ENCODE measurements around the gene RABGAP1L. TPM values are rescaled to one million over a fixed set of nuclear protein-coding genes. Genes with fewer than 3 reads are reported as not detected.
"Not testable (repeated sequence)": the region's sequence is repeated elsewhere in the genome, so short reads cannot be mapped to it uniquely, and the experiment has no call there.

RABGAP1L gene
- total RNA-seq, 1 donor from 2014 or later, result 69.4 TPM

DNA sequence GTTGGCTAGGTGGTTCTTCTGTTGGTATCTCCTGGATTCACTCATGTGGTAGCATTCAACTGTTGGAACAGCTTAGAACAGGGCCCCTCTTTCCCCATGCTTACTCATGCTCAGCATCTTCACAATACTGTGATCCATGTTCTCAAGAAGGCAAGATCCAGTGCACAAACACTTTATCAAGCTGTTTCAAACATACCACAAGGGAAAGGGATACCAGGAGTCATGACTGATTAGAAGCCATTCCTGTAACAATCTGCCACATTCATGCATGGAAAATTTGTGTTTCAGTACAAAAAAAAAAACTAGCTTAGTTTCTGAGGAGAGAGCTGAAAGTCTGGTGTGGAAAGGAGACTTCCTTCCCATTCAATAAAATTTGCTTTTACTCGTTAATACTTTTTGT is 670.7 kb downstream of the RABGAP1L start:
- intact Hi-C loops (cut with micrococcal nuclease), result no loop called here

DNA sequence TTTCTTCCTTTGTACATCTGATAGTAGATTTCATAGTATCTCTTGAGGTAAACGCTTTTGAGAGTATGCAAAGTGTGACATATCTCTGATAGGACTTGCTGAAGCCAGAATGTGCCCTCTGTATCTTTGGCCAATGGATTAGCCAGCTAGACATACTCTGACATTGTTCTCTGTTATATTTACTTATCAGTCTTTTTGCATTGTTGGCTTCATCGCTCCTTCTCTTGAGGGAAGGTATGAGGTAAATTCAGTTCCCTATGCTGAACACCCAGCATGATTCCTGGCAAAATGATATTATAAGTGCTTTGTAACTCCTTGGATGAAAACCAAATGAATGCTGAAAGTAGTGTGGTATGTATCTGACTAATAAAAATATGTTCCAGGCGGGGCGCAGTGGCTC is 677.2 kb downstream of the RABGAP1L start:
- intact Hi-C loops (cut with micrococcal nuclease), result no loop called here

DNA sequence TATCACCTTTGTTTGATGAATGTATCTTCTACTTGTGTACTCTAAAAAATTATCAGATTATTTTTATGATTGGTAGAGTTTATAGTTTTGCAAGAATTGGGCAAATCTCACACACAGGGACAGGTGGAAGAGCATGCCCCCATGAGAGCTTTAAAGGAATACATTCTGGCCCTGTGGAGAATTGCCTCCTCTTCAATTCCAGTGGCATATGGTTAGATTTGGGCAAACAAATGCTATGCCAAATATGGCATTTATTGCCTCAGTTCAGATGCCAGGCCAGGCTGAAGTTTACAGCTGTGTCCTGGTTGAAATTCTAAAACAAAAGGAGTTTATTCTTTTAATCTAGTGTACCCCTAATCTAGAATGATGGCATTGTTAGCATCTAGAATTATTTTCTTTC is 678.1 kb downstream of the RABGAP1L start:
- intact Hi-C loops (cut with micrococcal nuclease), result no loop called here

DNA sequence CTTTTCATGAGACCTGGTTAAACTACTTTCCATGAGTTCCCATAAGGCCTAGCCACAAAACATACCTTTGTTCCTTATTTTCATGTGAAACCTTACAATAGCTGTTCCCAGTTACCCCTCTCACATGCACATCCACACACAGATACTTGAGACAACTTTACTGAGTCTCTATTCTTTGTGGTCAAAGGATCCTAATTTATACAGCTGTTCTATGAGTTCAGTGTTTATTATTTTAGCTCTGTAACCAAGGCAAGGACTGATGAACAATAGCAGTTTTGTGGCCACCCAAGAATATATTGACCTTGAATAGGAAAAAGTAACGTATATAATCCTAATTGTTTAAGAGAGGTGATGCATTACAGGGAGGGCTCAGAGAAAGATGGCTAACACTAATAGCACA is 679.9 kb downstream of the RABGAP1L start:
- intact Hi-C loops (cut with micrococcal nuclease), result no loop called here

DNA sequence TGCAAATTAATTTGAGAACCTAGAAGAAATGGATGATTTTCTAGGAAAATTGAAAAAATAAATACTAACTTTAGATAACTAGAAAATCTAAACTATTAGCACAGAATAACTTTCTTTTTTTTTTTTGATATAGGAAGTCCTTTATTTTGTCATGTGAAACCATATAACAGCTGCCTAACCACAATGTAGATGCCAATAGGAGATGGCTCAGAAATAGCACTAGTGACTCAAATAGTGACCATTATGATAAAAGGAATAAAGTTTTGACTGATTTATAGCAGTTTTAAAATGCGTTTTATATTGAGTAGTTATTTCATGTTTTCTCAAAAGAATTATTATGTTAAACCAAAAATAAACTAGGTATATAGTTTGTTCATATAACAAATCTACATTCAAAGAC is 682.4 kb downstream of the RABGAP1L start:
- intact Hi-C loops (cut with micrococcal nuclease), result no loop called here

DNA sequence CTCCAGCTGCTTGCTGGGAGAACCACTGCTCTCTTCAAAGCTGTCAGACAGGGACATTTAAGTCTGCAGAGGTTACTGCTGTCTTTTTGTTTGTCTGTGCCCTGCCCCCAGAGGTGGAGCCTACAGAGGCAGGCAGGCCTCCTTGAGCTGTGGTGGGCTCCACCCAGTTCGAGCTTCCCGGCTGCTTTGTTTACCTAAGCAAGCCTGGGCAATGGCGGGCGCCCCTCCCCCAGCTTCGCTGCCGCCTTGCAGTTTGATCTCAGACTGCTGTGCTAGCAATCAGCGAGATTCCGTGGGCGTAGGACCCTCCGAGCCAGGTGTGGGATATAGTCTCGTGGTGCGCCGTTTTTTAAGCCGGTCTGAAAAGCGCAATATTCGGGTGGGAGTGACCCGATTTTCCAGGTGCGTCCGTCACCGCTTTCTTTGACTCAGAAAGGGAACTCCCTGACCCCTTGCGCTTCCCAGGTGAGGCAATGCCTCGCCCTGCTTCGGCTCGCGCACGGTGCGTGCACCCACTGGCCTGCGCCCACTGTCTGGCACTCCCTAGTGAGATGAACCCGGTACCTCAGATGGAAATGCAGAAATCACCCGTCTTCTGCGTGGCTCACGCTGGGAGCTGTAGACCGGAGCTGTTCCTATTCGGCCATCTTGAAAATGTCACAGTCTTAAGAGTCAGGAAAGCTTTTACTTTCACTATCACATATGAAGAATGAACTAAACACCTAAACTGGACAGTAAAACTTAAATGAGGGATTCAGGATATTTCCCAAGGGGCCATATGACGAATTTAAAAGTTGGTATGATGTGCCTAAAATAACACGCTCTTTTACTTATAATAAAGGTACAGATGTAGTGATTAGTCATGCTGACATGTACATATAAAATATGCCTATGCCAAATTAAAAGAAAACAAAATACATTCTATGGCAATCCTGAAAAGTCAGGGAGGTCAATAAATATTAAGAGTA is 689.6 kb downstream of the RABGAP1L start:
- intact Hi-C loops (cut with micrococcal nuclease), result not testable (repeated sequence)

DNA sequence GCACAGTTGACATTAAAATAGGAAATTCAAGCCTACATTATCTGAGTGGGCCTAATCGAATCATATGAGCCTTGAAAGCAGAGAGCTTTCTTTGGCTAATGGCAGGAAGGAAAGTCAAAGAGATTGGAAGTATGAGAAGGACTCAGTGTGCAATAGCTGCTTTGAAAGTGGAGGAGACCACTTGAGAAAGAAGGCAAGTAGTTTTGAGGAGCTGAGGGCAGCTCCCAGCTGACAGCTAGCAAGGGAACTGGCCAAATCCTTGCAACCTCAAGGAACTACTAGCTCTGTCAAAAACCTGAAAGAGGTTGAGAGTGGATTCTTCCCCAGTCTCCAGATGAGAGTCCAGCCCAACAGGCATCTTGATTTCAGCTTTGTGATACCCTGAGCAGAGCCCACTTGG is 691.4 kb downstream of the RABGAP1L start:
- intact Hi-C loops (cut with micrococcal nuclease), result no loop called here

DNA sequence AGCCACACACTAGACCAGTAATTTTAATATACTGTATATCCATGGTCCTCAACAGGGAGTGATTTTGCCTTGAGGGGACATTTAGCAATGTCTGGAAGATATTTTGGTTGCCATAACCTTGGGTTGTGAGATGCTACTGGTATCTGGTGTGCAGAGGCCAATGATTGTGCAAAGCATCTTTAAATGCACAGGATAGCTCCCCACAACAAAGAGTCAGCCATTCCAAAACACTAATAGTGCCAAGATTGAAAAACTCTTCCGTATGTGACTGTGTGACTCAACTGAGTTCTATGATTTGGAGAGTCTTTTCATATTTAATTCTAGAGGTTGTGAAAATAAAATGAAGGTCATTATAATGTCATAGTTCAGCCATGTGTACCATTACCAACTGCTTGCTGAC is 699.0 kb downstream of the RABGAP1L start:
- intact Hi-C loops (cut with micrococcal nuclease), result no loop called here

DNA sequence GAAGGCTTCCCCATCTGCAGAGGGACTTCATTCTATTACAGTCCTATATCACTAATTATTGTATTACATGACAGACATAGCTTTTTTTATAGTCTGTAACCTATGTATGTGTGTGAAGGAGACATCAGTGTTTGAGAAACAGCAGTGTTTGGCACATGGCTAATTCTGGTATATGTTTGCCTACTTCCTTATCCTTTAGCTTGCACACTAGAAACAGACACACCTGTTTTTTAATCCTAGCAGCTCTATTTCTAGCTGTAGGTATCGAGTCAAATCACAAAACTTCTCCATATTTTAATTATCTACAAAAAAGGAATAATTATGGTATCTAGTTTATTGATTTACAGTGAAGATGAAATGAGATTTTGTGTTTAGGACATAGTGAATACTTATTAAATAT is 711.0 kb downstream of the RABGAP1L start:
- intact Hi-C loops (cut with micrococcal nuclease), result no loop called here

DNA sequence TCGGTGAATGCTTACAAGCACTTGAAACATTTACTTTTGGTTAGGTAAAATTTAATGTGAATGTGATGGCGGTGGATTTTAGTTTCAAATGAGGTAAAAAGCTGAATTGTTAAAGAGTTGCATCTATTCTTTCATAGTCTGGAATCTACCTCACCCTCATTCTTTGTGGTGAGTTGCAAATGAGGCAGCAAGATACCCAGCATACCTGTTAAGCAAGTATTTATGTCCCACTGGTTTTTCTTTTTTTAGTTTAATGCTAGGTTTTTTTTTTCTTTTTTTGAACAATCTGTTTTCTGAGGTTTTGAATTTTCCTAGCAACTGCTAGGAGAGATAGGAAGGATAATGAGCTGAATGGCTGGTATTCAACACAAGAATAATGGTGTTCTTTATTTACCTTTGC is 712.6 kb downstream of the RABGAP1L start:
- intact Hi-C loops (cut with micrococcal nuclease), result no loop called here

DNA sequence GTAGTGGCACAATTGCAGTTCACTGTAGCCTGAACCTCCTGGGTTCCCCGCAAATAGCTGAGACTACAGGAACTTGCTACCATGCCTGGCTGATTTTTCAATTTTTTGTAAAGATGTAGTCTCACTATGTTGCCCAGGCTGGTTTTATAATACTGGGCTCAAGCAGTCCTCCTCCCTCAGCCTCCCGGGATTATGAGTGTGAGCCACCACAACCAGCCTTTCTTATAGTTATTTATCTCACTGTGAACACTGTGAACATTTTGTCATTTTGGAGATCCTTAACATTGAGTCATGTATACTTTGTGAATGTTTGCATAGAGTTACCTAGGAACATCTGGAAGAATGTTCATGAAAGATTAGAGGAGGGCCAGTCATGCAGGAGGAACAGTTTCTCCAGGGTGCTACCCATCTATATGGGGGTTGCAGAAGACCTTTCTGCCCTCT is 713.3 kb downstream of the RABGAP1L start:
- intact Hi-C loops (cut with micrococcal nuclease), result no loop called here

DNA sequence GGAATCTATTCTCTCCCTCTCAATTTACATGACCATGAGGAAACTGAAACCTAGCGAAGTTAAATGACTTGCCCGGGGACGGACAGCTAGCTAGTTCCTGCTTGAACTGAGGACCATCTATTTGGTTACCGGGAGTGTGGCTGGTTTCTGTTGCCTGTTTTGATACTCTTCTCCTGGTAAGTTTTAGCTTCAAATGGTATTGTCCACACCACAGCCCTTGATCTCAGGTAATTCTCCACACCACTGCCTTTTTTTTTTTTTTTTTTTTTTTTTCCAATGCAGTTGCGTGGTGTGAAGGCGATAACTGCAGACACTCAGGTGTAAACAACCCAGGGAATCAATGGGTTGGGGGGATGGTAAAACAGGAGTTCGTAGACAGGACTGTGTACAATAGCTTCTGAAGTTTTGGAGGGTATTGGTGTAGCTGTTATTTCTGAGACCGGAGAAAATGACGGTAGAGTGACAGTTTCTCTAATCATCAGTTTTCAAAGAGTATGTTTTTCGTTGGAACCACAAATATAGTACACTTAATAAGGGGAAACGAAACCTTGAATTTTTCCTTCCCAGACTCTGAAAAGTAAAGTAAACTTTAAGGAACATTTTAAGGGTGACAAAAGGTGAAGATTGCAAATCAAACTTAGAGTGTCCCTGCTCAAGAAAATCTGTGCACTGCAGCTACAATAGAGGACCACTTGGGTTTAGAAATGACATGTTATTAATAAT is 715.2 kb downstream of the RABGAP1L start:
- intact Hi-C loops (cut with micrococcal nuclease), result loop anchor here (5.0 kb wide), 1 partner anchor 102 kb away; no protein-coding TSS in a partner anchor

DNA sequence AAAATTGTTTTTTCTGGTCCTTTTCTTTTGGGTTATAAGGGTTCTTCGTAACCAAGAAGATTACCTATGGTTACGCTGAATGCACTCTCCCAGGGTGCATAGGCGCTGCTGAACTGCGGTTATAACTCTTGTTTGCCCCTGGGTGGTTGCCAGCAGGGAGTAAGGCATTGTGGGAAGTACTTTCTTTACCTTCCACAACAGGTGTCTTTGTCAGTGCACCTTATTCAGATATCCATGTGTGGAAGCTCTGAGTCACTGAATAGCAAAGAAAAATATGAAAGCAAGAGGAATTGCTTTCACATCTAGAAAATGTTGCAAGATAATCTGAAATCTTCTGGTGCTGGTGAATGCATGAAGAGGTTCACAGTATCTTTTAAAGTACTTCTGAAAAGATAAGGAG is 716.0 kb downstream of the RABGAP1L start:
- intact Hi-C loops (cut with micrococcal nuclease), result loop anchor here (5.0 kb wide), 1 partner anchor 103 kb away; no protein-coding TSS in a partner anchor

DNA sequence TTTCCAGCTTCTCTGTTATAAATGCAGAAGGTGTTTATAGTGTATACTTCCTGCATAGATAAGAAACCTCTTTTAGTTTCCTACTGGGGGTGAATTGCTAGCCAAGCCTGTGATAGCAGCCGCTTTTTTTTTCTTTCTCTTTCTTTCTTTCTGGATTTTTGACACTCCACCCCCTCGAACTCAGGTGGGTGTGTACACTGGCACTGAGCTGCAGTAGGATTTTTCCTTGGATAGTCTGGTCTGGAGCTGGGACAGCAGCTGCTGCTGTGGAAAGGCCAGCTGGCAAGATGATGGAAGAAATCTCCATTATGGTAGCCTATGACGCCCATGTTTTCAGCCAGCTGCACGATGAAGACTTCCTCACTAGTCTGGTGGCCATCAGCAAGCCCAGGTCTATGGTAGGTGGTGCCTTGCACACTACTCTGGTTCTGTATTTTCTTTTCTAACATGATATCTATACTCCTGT is 717.9 kb downstream of the RABGAP1L start:
- intact Hi-C loops (cut with micrococcal nuclease), result loop anchor here (5.0 kb wide), 1 partner anchor 105 kb away; no protein-coding TSS in a partner anchor

DNA sequence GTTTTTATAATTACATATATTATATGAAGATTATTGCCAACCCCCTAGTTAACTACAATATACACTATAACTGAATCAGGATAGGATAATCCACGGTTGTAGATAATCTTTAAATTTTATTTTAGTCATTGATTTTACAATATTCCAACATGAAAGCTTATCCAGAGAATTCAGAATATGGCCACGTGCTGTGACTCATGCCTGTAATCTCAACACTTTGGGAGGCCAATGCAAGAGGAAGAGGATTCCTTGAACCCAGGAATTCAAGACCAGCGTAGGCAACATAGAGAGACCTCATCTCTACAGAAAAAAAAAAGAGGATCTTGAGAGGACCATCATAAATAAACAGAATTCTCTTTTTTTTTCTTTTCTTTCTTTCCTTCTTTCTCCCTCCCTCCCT is 720.9 kb downstream of the RABGAP1L start:
- intact Hi-C loops (cut with micrococcal nuclease), result no loop called here

DNA sequence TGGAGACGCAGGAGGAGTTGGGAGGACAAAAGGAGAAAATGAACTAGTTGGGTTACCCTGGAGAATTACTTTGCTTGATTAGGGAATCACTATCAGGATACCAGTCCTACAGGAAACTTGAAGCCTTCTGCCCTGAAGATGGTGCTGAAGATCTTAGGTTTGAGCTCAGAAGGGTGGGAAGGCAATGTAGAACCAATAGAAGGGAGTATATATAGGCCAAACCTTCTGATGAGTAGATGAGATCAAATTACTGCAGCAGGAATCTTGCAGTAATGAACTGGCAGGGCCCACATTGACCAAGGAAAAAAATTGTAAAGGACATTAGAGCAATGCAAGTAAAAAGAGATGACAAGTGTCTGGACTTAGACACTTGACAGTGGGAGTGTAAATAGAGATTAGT is 724.1 kb downstream of the RABGAP1L start:
- intact Hi-C loops (cut with micrococcal nuclease), result loop anchor here (1.0 to 2.0 kb wide), 2 partner anchors 100 to 107 kb away; no protein-coding TSS in a partner anchor

DNA sequence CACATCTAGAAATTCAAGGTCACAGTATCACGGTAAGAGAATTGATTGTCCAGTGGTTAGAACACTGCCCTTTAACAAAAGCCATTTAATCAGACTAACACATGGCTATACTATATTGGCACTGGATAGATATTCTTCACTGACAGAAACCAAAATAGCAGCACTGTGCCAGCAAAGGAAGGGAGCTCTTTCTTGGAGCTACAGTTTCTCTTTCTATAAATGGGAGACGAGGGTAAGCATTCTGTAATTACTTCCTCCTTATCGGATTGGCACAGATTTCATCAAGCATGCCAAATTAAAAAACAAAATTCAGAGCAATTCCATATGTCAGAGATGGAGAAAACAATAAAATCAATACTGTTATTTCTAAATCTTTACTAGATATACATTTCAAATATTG is 724.7 kb downstream of the RABGAP1L start:
- intact Hi-C loops (cut with micrococcal nuclease), result no loop called here

DNA sequence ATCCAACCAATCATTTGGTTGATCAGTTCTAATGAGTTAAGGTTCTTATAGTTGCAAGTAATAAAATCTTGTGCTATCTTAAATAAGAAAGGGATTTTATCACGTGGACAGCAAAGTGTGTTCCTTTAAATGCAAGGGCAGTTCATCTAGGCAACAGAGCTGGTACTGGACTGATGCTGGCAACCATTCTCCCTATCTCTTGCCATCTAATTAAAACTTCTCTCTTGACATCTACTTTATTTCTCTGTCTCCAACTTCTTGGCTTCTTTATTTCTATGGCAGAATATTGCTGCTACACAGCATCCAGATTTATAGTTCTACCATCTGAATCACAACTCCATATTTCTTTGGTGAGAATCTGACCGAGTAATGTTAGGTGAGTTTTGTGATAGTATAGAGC is 725.2 kb downstream of the RABGAP1L start:
- intact Hi-C loops (cut with micrococcal nuclease), result no loop called here

DNA sequence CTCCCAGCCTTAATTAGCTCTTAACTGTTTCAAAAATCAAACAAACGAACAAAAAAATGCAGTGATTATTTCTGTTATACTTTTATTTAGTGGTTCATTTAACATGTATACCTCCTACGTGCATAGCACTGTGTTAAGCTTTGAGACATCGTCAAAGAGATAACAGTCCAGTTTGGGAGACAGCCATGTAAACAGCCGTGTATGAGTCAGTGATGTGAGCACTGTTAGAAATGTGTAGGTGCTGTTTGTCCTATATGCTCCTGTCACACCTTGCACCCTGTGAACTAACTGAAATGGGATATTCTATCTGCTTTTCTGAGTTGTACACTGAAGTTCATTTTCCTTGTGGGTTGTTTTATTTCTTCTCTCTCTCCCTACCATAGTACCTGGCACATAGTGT is 730.7 kb downstream of the RABGAP1L start:
- intact Hi-C loops (cut with micrococcal nuclease), result no loop called here

DNA sequence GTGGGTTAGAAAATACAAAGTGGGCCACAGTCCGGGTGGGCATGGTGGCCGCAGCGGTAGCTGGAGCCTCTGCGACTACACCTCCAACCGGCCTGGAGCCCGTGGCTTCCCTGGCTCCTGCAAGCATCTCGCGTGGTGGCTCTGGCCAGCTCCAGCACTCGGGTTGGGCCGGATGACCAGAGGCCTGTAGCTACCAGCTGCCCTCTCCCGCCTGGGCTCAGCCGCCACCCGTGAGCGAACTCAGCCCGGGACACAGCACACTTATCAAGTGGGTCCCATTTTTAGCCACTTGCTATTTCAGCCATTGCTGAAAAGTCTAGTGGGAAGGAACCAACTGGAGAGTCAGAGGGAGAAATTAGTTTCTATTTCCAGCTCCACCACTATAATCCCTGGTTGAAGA is 732.7 kb downstream of the RABGAP1L start:
- intact Hi-C loops (cut with micrococcal nuclease), result no loop called here

DNA sequence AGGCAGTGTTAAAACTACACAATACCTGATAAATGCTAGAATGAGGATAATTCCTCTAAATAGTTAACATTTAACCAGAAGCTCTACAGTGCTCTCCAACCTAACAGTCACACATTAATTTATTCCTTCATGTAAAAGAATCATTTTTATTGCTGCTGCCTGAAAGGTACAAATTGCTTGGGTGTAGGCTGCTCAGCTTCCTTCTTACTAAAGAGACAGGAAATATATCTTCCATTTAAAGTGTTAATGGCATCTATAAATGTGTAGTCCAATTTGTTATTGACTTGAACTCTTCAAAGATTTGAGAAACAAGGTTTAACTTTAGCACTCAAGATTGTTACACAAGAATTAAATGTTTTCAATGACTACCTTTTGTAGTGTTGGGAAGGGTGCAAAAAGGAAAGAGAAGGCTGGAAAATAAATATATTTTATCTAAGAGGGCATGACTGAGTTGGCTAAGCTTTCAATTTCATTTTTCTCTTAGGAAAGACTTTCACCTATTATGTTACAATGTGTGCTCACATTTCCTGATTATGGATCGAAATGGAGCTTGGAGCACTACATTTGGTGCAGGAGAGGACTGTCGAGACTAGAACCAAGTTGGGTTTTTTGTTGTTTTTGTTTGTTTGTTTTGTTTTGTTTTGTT is 734.9 kb downstream of the RABGAP1L start:
- intact Hi-C loops (cut with micrococcal nuclease), result no loop called here

DNA sequence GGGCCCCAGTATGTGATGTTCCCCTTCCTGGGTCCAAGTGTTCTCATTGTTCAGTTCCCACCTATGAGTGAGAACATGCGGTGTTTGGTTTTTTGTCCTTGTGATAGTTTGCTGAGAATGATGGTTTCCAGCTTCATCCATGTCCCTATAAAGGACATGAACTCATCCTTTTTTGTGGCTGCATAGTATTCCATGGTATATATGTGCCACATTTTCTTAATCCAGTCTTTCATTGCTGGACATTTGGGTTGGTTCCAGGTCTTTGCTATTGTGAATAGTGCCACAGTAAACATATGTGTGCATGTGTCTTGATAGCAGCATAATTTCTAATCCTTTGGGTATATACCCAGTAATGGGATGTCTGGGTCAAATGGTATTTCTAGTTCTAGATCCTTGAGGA is 736.3 kb downstream of the RABGAP1L start:
- intact Hi-C loops (cut with micrococcal nuclease), result not testable (repeated sequence)

Data from T-helper 1 cell treated with Interleukin-12 subunit alpha and Interleukin-12 subunit beta and Interleukin-4 antibody, amounts not matched to agents 30 ng/mL and 1 ng/mL, for 36 hours (primary cell).